SK-N-SH (cell line): Measurements from ENCODE around the gene DNAJB7.

ENCODE experiments used
- MEF2A ChIP-seq: IDR thresholded peaks from 2 replicates; pipeline ENCODE4 v1.4.0; 2012; ENCODE audit warnings: low read depth, borderline replicate concordance
- RAD21 ChIP-seq: IDR thresholded peaks from 2 replicates; pipeline ENCODE4 v1.6.1; 2012; ENCODE audit warnings: mild to moderate bottlenecking, low read length
- TF ChIP-seq, protein P1 (sequence below): fragments of 200-600 bp; sonication (generic); IDR thresholded peaks from 2 replicates; pipeline ENCODE4 v1.6.1; 2017; ENCODE audit warnings: antibody characterized with exemption, mild to moderate bottlenecking, moderate library complexity

DNA sequence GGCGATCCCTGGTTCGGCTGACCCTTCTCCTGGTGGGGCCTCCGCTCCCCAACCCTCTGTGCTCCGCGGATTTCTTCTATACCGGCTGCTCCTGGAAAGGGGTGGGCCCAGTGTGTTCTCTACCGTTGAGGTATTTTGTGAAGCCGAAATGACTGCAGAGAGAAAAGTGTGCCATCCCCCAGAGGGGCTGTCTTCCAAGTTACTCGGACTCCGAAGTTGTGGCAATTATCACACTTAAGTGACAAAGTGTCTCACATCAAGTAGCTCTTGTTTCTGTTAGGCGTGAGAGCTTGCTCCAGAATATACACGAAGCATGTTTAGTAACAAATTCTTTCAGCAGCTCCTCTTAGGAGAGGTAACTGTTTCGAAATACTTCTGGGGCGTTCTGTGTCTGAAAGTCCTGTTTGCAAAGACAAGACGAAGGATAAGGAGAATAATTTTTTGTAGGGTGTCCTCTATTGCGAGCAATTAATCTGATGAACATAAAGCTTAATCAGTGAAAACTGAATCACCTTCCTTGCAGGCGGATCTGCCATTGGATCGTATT lies 4.5 kb downstream of the DNAJB7 start:
- TF ChIP-seq MEF2A = no peak
- TF ChIP-seq, protein P1, sequence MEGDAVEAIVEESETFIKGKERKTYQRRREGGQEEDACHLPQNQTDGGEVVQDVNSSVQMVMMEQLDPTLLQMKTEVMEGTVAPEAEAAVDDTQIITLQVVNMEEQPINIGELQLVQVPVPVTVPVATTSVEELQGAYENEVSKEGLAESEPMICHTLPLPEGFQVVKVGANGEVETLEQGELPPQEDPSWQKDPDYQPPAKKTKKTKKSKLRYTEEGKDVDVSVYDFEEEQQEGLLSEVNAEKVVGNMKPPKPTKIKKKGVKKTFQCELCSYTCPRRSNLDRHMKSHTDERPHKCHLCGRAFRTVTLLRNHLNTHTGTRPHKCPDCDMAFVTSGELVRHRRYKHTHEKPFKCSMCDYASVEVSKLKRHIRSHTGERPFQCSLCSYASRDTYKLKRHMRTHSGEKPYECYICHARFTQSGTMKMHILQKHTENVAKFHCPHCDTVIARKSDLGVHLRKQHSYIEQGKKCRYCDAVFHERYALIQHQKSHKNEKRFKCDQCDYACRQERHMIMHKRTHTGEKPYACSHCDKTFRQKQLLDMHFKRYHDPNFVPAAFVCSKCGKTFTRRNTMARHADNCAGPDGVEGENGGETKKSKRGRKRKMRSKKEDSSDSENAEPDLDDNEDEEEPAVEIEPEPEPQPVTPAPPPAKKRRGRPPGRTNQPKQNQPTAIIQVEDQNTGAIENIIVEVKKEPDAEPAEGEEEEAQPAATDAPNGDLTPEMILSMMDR = no peak
- TF ChIP-seq RAD21 = no peak
